GM19238 (cell line): Measurements from ENCODE around the gene HDHD5.

Experiments used
- DNase-seq: peaks from one replicate; pipeline ENCODE4 v3.0.0; 2011; ENCODE audit warnings: low spot score; ENCODE audit not compliant: insufficient read length

HDHD5 gene

GRCh38 chr22:17120711-17121232, 38.3 kb downstream of the HDHD5 start:
- DNase-seq = no peak

GRCh38 chr22:17120281-17120680, 38.8 kb downstream of the HDHD5 start:
- DNase-seq = peak; percentile 61

- DNase-seq = no peak
Observed at GRCh38 chr22:17119481-17120202, 39.4 kb downstream of the HDHD5 start.

- no peak for DNase-seq
Observed at GRCh38 chr22:17118342-17118741, 40.7 kb downstream of the HDHD5 start.

- peak; percentile 30 for DNase-seq
Observed at GRCh38 chr22:17117890-17118289, 41.2 kb downstream of the HDHD5 start.

- DNase-seq = no peak
Observed at GRCh38 chr22:17117400-17117799, 41.7 kb downstream of the HDHD5 start.

GRCh38 chr22:17116572-17117330, 42.3 kb downstream of the HDHD5 start:
- DNase-seq = no peak

GRCh38 chr22:17115945-17116565, 43.0 kb downstream of the HDHD5 start:
- DNase-seq = no peak

GRCh38 chr22:17115236-17115635, 43.8 kb downstream of the HDHD5 start:
- no peak for DNase-seq

GRCh38 chr22:17114898-17115235, 44.2 kb downstream of the HDHD5 start:
- no peak for DNase-seq

- no peak for DNase-seq
Observed at GRCh38 chr22:17114173-17114897, 44.7 kb downstream of the HDHD5 start.

- DNase-seq = no peak
Observed at GRCh38 chr22:17113600-17113999, 45.5 kb downstream of the HDHD5 start.

- no peak for DNase-seq
Observed at GRCh38 chr22:17112491-17113042, 46.5 kb downstream of the HDHD5 start.

- DNase-seq = no peak
Observed at GRCh38 chr22:17110791-17111550, 48.1 kb downstream of the HDHD5 start.

- DNase-seq = no peak
Observed at GRCh38 chr22:17109976-17110375, 49.1 kb downstream of the HDHD5 start.

- no peak for DNase-seq
Observed at GRCh38 chr22:17109113-17109865, 49.8 kb downstream of the HDHD5 start.

GRCh38 chr22:17108256-17109112, 50.6 kb downstream of the HDHD5 start:
- DNase-seq = no peak

GRCh38 chr22:17107547-17107810, 51.6 kb downstream of the HDHD5 start:
- no peak for DNase-seq
